HG03025 (cell line): ENCODE results near the gene SPAAR.
"Not testable (repeated sequence)": the region's sequence is repeated elsewhere in the genome, so short reads cannot be mapped to it uniquely, and the experiment has no call there.

Experiments used
- ATAC-seq: cut with Tn5 transposase; IDR thresholded peaks from one replicate; pipeline ENCODE4 v1.9.1; 2021; ENCODE audit warnings: mild to moderate bottlenecking, moderate library complexity; ENCODE audit not compliant: unreplicated experiment, low FRiP score

The SPAAR gene

GRCh38 chr9:35899021-35899420 is 10.3 kb upstream of the SPAAR start:
- ATAC-seq: no peak

- no peak for ATAC-seq
These were observed 6.2 kb upstream of the SPAAR start for GRCh38 chr9:35903049-35903448.

GRCh38 chr9:35904338-35904737 is 5.0 kb upstream of the SPAAR start:
- ATAC-seq: no peak

- ATAC-seq: no peak
These were observed 4.1 kb upstream of the SPAAR start for GRCh38 chr9:35905051-35905781.

GRCh38 chr9:35905912-35906679 is 3.2 kb upstream of the SPAAR start, which contains the start of gene HRCT1:
Gene HRCT1, plus strand, starts transcription at chr9:35906202. Its CDS starts 86 bp downstream, at chr9:35906288.
- no peak for ATAC-seq

GRCh38 chr9:35906923-35907699 is 2.2 kb upstream of the SPAAR start:
- ATAC-seq: no peak

GRCh38 chr9:35907711-35908503 is 1.4 kb upstream of the SPAAR start:
- ATAC-seq: no peak

GRCh38 chr9:35908504-35909125 is 675 bp upstream of the SPAAR start:
- ATAC-seq: no peak

GRCh38 chr9:35909687-35910612 is 660 bp downstream of the SPAAR start:
- no peak for ATAC-seq

GRCh38 chr9:35910613-35911359 is 1.5 kb downstream of the SPAAR start:
- no peak for ATAC-seq

GRCh38 chr9:35911690-35912089 is 2.4 kb downstream of the SPAAR start:
- no peak for ATAC-seq

GRCh38 chr9:35912791-35913400 is 3.6 kb downstream of the SPAAR start:
- no peak for ATAC-seq

- ATAC-seq: not testable (repeated sequence)
These were observed 4.1 kb downstream of the SPAAR start for GRCh38 chr9:35913429-35913828.

GRCh38 chr9:35914301-35914807 is 5.1 kb downstream of the SPAAR start:
- ATAC-seq: no peak

GRCh38 chr9:35915681-35916294 is 6.5 kb downstream of the SPAAR start:
- no peak for ATAC-seq

- no peak for ATAC-seq
These were observed 8.0 kb downstream of the SPAAR start for GRCh38 chr9:35917261-35917660.

- ATAC-seq: no peak
These were observed 9.5 kb downstream of the SPAAR start for GRCh38 chr9:35918780-35919179.
